OCI-LY1 (cell line): ENCODE measurements around the gene ZP1.

ENCODE experiments used
- H2AFZ ChIP-seq: fragments of 200-600 bp; sonication (generic), shearing (Covaris generic); 2 replicates; pipeline ENCODE4 v1.6.0; 2014; ENCODE audit warnings: antibody characterized with exemption, mild to moderate bottlenecking, low read length
- H3F3A ChIP-seq: fragments of 200-600 bp; sonication (generic), shearing (Covaris generic); 2 replicates; pipeline ENCODE4 v1.6.0; 2014; ENCODE audit warnings: mild to moderate bottlenecking, antibody characterized with exemption, low read length, moderate library complexity; ENCODE audit not compliant: insufficient read depth
- H3K27ac ChIP-seq: fragments of 200-600 bp; sonication (generic); 2 replicates; pipeline ENCODE4 v1.5.1; 2014; ENCODE audit warnings: low read length, mixed run types, mild to moderate bottlenecking, low read depth; ENCODE audit not compliant: poor library complexity, severe bottlenecking
- H3K27me3 ChIP-seq: fragments of 200-600 bp; sonication (generic); 2 replicates; pipeline ENCODE4 v1.6.0; 2014; ENCODE audit warnings: antibody characterized with exemption, mild to moderate bottlenecking, low read length, moderate library complexity; ENCODE audit not compliant: insufficient read depth
- H3K36me3 ChIP-seq: fragments of 200-600 bp; sonication (generic); 2 replicates; pipeline ENCODE4 v1.6.1; 2014; ENCODE audit warnings: mild to moderate bottlenecking, antibody characterized with exemption, low read length, moderate library complexity, mixed read lengths; ENCODE audit not compliant: insufficient read depth
- H3K4me1 ChIP-seq: fragments of 200-600 bp; sonication (generic); 2 replicates; pipeline ENCODE4 v1.5.1; 2014; ENCODE audit warnings: mild to moderate bottlenecking, low read length, moderate library complexity; ENCODE audit not compliant: insufficient read depth, severe bottlenecking
- H3K4me2 ChIP-seq: fragments of 200-600 bp; sonication (generic), shearing (Covaris generic); 2 replicates; pipeline ENCODE4 v1.6.1; 2014; ENCODE audit warnings: low read length
- H3K4me3 ChIP-seq: fragments of 200-600 bp; sonication (generic); 2 replicates; pipeline ENCODE4 v1.5.1; 2014; ENCODE audit warnings: low read length, low read depth, mild to moderate bottlenecking, mixed read lengths; ENCODE audit not compliant: poor library complexity, severe bottlenecking
- H3K79me2 ChIP-seq: fragments of 200-600 bp; shearing (Covaris generic); 2 replicates; pipeline ENCODE4 v1.6.1; 2016; ENCODE audit warnings: mixed run types, low read length, mixed read lengths; ENCODE audit not compliant: insufficient read depth
- H3K9ac ChIP-seq: fragments of 200-600 bp; sonication (generic), shearing (Covaris generic); 2 replicates; pipeline ENCODE4 v1.6.1; 2014; ENCODE audit warnings: mild to moderate bottlenecking, low read length, mixed read lengths
- H3K9me2 ChIP-seq: fragments of 200-600 bp; sonication (generic), shearing (Covaris generic); 2 replicates; pipeline ENCODE4 v1.6.1; 2014; ENCODE audit warnings: low read depth, mild to moderate bottlenecking, low read length, mixed read lengths
- H3K9me3 ChIP-seq: fragments of 200-600 bp; shearing (Covaris generic); 2 replicates; pipeline ENCODE4 v1.6.1; 2014; ENCODE audit warnings: low read length, mixed read lengths
- H4K20me1 ChIP-seq: fragments of 200-600 bp; sonication (generic), shearing (Covaris generic); 2 replicates; pipeline ENCODE4 v1.6.0; 2016; ENCODE audit warnings: mild to moderate bottlenecking, low read length; ENCODE audit not compliant: insufficient read depth
- CTCF ChIP-seq: fragments of 200-600 bp; sonication (generic), shearing (Covaris generic); IDR thresholded peaks from 2 replicates; pipeline ENCODE4 v1.5.1; 2017; ENCODE audit warnings: mild to moderate bottlenecking, antibody characterized with exemption, low read length, moderate library complexity, mixed read lengths
- EZH2 ChIP-seq: fragments of 200-600 bp; sonication (generic), shearing (Covaris generic); IDR thresholded peaks from 2 replicates; pipeline ENCODE4 v1.8.0; 2017; ENCODE audit warnings: borderline replicate concordance, mixed run types, mild to moderate bottlenecking, antibody characterized with exemption, low read length, moderate library complexity, mixed read lengths

ZP1 gene

GRCh38 chr11:60879971-60880588 lies 12.7 kb downstream of the ZP1 start:
- no peaks in the 10 kb centered on the region for H3K79me2 ChIP-seq
- no peaks in the 10 kb centered on the region for H3K9me3 ChIP-seq
- H3K4me1 ChIP-seq: no peaks in the 10 kb centered on the region
- no peak overlapping the region for H3K9ac ChIP-seq
- no peaks in the 10 kb centered on the region for H3K9me2 ChIP-seq
- peaks cover 24% of the 10 kb centered on the region for H3K36me3 ChIP-seq
- no peaks in the 10 kb centered on the region for H3F3A ChIP-seq
- H4K20me1 ChIP-seq: no peaks in the 10 kb centered on the region
- no peak overlapping the region for H3K27ac ChIP-seq
- no peak overlapping the region for H3K4me3 ChIP-seq
- no peaks in the 10 kb centered on the region for H3K27me3 ChIP-seq
- H2AFZ ChIP-seq: no peak overlapping the region
- TF ChIP-seq EZH2 (no peak), CTCF (no peak)
- no peak overlapping the region for H3K4me2 ChIP-seq

GRCh38 chr11:60880643-60881282 lies 13.4 kb downstream of the ZP1 start:
- no peaks in the 10 kb centered on the region for H4K20me1 ChIP-seq
- H3K9me3 ChIP-seq: no peaks in the 10 kb centered on the region
- H3K27me3 ChIP-seq: no peaks in the 10 kb centered on the region
- no peak overlapping the region for H2AFZ ChIP-seq
- H3F3A ChIP-seq: no peaks in the 10 kb centered on the region
- no peak overlapping the region for H3K9ac ChIP-seq
- H3K4me1 ChIP-seq: no peaks in the 10 kb centered on the region
- no peaks in the 10 kb centered on the region for H3K79me2 ChIP-seq
- H3K9me2 ChIP-seq: no peaks in the 10 kb centered on the region
- TF ChIP-seq CTCF (no peak), EZH2 (no peak)
- H3K4me3 ChIP-seq: no peak overlapping the region
- H3K27ac ChIP-seq: no peak overlapping the region
- peaks cover 24% of the 10 kb centered on the region for H3K36me3 ChIP-seq
- no peak overlapping the region for H3K4me2 ChIP-seq

DNA sequence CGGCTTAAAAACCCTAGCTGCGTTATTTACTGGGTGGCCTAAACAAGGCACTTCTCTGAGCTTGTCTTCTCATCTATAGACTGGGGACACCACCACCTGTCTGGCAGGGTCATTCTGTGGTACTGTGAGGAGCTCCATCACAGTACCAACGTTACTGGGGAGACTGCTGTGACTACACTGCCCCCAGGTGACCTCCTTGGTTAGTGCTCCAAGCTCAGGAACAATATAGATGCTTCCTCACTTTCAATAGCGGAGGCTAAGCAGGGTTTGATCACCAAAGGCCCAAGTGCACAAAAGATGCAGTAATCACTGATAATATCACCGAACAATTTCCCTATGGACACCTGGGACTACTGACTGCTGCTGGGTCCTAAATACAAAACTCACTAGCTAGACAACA lies 20.2 kb downstream of the ZP1 start:
- no peak overlapping the region for H3K4me3 ChIP-seq
- peaks cover 40% of the 10 kb centered on the region; the same call in 1 of the 2 replicates for H3K36me3 ChIP-seq
- H3K9me2 ChIP-seq: no peaks in the 10 kb centered on the region
- no peak overlapping the region for H3K9ac ChIP-seq
- H4K20me1 ChIP-seq: no peaks in the 10 kb centered on the region
- no peaks in the 10 kb centered on the region for H3F3A ChIP-seq
- H3K27me3 ChIP-seq: no peaks in the 10 kb centered on the region
- H3K79me2 ChIP-seq: no peaks in the 10 kb centered on the region
- no peaks in the 10 kb centered on the region for H3K4me1 ChIP-seq
- H3K4me2 ChIP-seq: no peak overlapping the region
- H3K9me3 ChIP-seq: no peaks in the 10 kb centered on the region
- H2AFZ ChIP-seq: no peak overlapping the region
- peak; percentile 77 for TF ChIP-seq CTCF
- no peak for TF ChIP-seq EZH2
- H3K27ac ChIP-seq: no peak overlapping the region
